Endothelial cell (in vitro differentiated cells): ENCODE measurements around the gene NCKAP1. TPM values are rescaled to one million over a fixed set of nuclear protein-coding genes. Genes with fewer than 3 reads are reported as not detected.

ENCODE experiments used
- DNase-seq: peaks from one replicate; pipeline ENCODE4 v3.0.0; 2021; ENCODE audit warnings: low spot score
- H3K27ac Mint-ChIP-seq: one replicate; pipeline ENCODE4 v1.8.0; 2021; ENCODE audit warnings: mixed read lengths, inconsistent platforms; ENCODE audit not compliant: unreplicated experiment
- H3K27me3 Mint-ChIP-seq: one replicate; pipeline ENCODE4 v1.8.0; 2021; ENCODE audit warnings: mild to moderate bottlenecking, moderate library complexity, mixed read lengths, inconsistent platforms; ENCODE audit not compliant: unreplicated experiment
- H3K36me3 Mint-ChIP-seq: one replicate; pipeline ENCODE4 v1.8.0; 2021; ENCODE audit warnings: mild to moderate bottlenecking, low read depth, mixed read lengths, inconsistent platforms; ENCODE audit not compliant: unreplicated experiment
- H3K4me1 Mint-ChIP-seq: one replicate; pipeline ENCODE4 v1.8.0; 2021; ENCODE audit warnings: mild to moderate bottlenecking, mixed read lengths, inconsistent platforms; ENCODE audit not compliant: unreplicated experiment
- H3K4me3 Mint-ChIP-seq: one replicate; pipeline ENCODE4 v1.8.0; 2021; ENCODE audit warnings: mild to moderate bottlenecking, mixed read lengths, inconsistent platforms; ENCODE audit not compliant: unreplicated experiment
- H3K9me3 Mint-ChIP-seq: one replicate; pipeline ENCODE4 v1.8.0; 2021; ENCODE audit warnings: mixed read lengths, inconsistent platforms; ENCODE audit not compliant: unreplicated experiment
- long read RNA-seq: library from polyadenylated mRNA; unstranded; transcript quantifications from one replicate; pipeline ENCODE4 v2.0.0, GENCODE V29; 2020; ENCODE audit not compliant: unreplicated experiment
- total RNA-seq: library from RNA; stranded (reverse); fragmentation: NEBNext Ultra II Directional; extraction: Animal tissue kit (Norgen Biotek cat#: 25700); gene quantifications from one replicate; pipeline ENCODE4 v1.2.1, GENCODE V29; 2021; ENCODE audit not compliant: unreplicated experiment
- TF ChIP-seq, protein P1 (sequence below): fragments of 200-600 bp; sonication (generic); IDR thresholded peaks from one replicate; pipeline ENCODE4 v1.5.0; 2021; ENCODE audit warnings: antibody characterized with exemption; ENCODE audit not compliant: unreplicated experiment

NCKAP1 gene, protein sequence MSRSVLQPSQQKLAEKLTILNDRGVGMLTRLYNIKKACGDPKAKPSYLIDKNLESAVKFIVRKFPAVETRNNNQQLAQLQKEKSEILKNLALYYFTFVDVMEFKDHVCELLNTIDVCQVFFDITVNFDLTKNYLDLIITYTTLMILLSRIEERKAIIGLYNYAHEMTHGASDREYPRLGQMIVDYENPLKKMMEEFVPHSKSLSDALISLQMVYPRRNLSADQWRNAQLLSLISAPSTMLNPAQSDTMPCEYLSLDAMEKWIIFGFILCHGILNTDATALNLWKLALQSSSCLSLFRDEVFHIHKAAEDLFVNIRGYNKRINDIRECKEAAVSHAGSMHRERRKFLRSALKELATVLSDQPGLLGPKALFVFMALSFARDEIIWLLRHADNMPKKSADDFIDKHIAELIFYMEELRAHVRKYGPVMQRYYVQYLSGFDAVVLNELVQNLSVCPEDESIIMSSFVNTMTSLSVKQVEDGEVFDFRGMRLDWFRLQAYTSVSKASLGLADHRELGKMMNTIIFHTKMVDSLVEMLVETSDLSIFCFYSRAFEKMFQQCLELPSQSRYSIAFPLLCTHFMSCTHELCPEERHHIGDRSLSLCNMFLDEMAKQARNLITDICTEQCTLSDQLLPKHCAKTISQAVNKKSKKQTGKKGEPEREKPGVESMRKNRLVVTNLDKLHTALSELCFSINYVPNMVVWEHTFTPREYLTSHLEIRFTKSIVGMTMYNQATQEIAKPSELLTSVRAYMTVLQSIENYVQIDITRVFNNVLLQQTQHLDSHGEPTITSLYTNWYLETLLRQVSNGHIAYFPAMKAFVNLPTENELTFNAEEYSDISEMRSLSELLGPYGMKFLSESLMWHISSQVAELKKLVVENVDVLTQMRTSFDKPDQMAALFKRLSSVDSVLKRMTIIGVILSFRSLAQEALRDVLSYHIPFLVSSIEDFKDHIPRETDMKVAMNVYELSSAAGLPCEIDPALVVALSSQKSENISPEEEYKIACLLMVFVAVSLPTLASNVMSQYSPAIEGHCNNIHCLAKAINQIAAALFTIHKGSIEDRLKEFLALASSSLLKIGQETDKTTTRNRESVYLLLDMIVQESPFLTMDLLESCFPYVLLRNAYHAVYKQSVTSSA
- total RNA-seq: 171 TPM
- long read RNA-seq, full-length matches to known transcripts: 2 of 6 reads
- long read RNA-seq, partial matches to known transcripts: 3 of 6 reads
- long read RNA-seq, other reads (novel, unspliced or antisense): 1 of 6 reads

DNA sequence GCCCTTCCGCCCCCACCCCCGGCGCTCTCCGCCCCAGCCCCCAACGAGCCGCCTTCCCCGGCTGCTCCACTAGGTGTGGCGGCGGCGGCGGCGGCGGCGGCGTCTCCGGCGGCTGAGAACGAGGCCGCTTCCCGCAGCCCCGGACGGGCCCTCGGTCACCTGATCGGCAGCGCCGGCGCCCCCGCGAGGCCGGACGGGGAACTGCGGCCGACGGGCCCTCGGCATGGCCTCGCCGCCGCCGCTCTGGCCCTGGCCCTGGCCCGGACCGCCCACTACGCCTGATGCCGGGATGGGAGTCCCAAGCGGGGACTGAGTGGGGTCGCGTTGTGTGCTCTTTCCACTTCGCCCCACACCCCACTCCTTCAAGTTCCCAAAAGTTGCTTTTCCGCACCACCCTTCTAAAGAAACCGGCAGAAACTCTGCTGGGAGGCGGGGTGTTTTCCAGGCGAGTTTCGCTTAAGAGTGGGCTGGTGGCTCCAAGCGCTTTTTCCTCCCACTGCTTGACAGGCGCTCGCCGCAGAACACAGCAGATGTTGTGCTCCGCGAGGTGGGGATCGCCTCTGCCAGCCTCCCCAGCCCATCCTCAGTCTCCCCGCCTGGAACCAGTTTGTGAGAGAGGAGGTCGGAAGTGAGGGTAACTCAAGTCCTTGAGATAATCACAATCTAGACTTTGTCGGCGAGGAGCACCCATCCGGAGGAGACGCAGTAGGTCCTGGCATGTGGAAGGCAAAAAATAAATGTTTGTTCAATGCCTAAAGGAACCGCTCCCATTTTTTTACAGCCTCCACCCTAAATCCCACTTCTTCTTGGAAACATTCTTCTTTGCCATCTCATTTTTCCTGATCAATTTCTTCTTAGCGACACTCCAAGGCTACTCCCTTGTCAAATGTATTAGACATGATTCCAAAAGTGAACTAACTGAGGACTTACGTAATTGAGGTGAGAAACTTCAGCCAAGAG, at the start of gene NCKAP1:
Gene NCKAP1, minus strand, starts transcription at position 117 of the 960 bp plus-strand sequence. CDS start 358 bp downstream, outside the sequence.
- Mint-ChIP-seq H3K27ac (peak within 1 kb of the TSS; percentile 93), H3K9me3 (no peaks in the 10 kb centered on the region), H3K4me3 (peak within 1 kb of the TSS; percentile 94), H3K27me3 (peaks cover 15% of the 10 kb centered on the region), H3K36me3 (peaks cover 12% of the 10 kb centered on the region), H3K4me1 (peaks cover 28% of the 10 kb centered on the region)
- peak; percentile 100 for DNase-seq
- TF ChIP-seq, protein P1, sequence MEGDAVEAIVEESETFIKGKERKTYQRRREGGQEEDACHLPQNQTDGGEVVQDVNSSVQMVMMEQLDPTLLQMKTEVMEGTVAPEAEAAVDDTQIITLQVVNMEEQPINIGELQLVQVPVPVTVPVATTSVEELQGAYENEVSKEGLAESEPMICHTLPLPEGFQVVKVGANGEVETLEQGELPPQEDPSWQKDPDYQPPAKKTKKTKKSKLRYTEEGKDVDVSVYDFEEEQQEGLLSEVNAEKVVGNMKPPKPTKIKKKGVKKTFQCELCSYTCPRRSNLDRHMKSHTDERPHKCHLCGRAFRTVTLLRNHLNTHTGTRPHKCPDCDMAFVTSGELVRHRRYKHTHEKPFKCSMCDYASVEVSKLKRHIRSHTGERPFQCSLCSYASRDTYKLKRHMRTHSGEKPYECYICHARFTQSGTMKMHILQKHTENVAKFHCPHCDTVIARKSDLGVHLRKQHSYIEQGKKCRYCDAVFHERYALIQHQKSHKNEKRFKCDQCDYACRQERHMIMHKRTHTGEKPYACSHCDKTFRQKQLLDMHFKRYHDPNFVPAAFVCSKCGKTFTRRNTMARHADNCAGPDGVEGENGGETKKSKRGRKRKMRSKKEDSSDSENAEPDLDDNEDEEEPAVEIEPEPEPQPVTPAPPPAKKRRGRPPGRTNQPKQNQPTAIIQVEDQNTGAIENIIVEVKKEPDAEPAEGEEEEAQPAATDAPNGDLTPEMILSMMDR: peak; percentile 98

GRCh38 chr2:183081911-183082310, 43.7 kb upstream of the NCKAP1 start:
- TF ChIP-seq, protein P1: no peak
- Mint-ChIP-seq H3K9me3 (no peaks in the 10 kb centered on the region), H3K36me3 (no peaks in the 10 kb centered on the region), H3K27me3 (peaks cover 3% of the 10 kb centered on the region), H3K27ac (no peak overlapping the region), H3K4me1 (peaks cover 7% of the 10 kb centered on the region), H3K4me3 (no peak overlapping the region)
- no peak for DNase-seq

- peaks cover 3% of the 10 kb centered on the region for H3K27me3 Mint-ChIP-seq
- peak overlapping the region; percentile 92 for H3K4me3 Mint-ChIP-seq
- TF ChIP-seq, protein P1: no peak
- peak overlapping the region; percentile 93 for H3K27ac Mint-ChIP-seq
- H3K9me3 Mint-ChIP-seq: no peaks in the 10 kb centered on the region
- H3K36me3 Mint-ChIP-seq: no peaks in the 10 kb centered on the region
- no peak for DNase-seq
- peaks cover 7% of the 10 kb centered on the region for H3K4me1 Mint-ChIP-seq
These were observed 41.0 kb upstream of the NCKAP1 start for GRCh38 chr2:183079139-183079775.
